AML-193 (cell line): ENCODE measurements around the gene DIABLO.
"Not testable (repeated sequence)": the region's sequence is repeated elsewhere in the genome, so short reads cannot be mapped to it uniquely, and the experiment has no call there.

Experiments
- DNase-seq, 2 experiments: peaks; one replicate each; lab custom pipeline; 2025; lab: John Stamatoyannopoulos, UW

Gene DIABLO

GRCh38 chr12:122189626-122190475 lies 36.0 kb downstream of the DIABLO start:
- DNase-seq = no peak

- DNase-seq = no peak
These were observed 38.4 kb downstream of the DIABLO start for GRCh38 chr12:122187466-122187865.

- DNase-seq = no peak
These were observed 40.3 kb downstream of the DIABLO start for GRCh38 chr12:122185494-122186082.

- no peak for DNase-seq
These were observed 40.8 kb downstream of the DIABLO start for GRCh38 chr12:122185079-122185478.

- DNase-seq = no peak
These were observed 41.3 kb downstream of the DIABLO start for GRCh38 chr12:122184517-122184916.

GRCh38 chr12:122183588-122183940 lies 42.3 kb downstream of the DIABLO start:
- DNase-seq = no peak

GRCh38 chr12:122182887-122183587 lies 42.8 kb downstream of the DIABLO start, which contains the start of gene LRRC43:
Gene LRRC43 (plus strand): TSS chr12:122183123. CDS start chr12:122183145, 22 bp downstream.
- no peak for DNase-seq

- DNase-seq = not testable (repeated sequence)
These were observed 49.4 kb downstream of the DIABLO start for GRCh38 chr12:122176473-122176872.

GRCh38 chr12:122174155-122174845 lies 51.6 kb downstream of the DIABLO start, which contains the start of gene IL31:
Gene IL31 (minus strand): TSS chr12:122174221. CDS start chr12:122174172, 49 bp downstream.
- no peak for DNase-seq

GRCh38 chr12:122172262-122172939 lies 53.5 kb downstream of the DIABLO start:
- no peak for DNase-seq

- no peak for DNase-seq
These were observed 54.5 kb downstream of the DIABLO start for GRCh38 chr12:122171399-122171798.

- no peak for DNase-seq
These were observed 57.4 kb downstream of the DIABLO start for GRCh38 chr12:122168492-122168891.

- no peak for DNase-seq
These were observed 58.4 kb downstream of the DIABLO start for GRCh38 chr12:122167356-122167925.

- DNase-seq = no peak
These were observed 59.2 kb downstream of the DIABLO start for GRCh38 chr12:122166422-122167349.

- DNase-seq = no peak
These were observed 62.9 kb downstream of the DIABLO start for GRCh38 chr12:122162976-122163375.

GRCh38 chr12:122161682-122162081 lies 64.2 kb downstream of the DIABLO start:
- no peak for DNase-seq

GRCh38 chr12:122160761-122161160 lies 65.1 kb downstream of the DIABLO start:
- DNase-seq = no peak

- no peak for DNase-seq
These were observed 66.0 kb downstream of the DIABLO start for GRCh38 chr12:122159882-122160281.

- DNase-seq = no peak
These were observed 67.1 kb downstream of the DIABLO start for GRCh38 chr12:122158700-122159285.
